ENCODE data around the gene FYN. TPM values are rescaled to one million over a fixed set of nuclear protein-coding genes. Genes with fewer than 3 reads are reported as not detected.
"Not testable (repeated sequence)": the region's sequence is repeated elsewhere in the genome, so short reads cannot be mapped to it uniquely, and the experiment has no call there.

FYN gene
- total RNA-seq, 2 donors from 2014 or later, result 11.3 to 21.5 TPM

DNA sequence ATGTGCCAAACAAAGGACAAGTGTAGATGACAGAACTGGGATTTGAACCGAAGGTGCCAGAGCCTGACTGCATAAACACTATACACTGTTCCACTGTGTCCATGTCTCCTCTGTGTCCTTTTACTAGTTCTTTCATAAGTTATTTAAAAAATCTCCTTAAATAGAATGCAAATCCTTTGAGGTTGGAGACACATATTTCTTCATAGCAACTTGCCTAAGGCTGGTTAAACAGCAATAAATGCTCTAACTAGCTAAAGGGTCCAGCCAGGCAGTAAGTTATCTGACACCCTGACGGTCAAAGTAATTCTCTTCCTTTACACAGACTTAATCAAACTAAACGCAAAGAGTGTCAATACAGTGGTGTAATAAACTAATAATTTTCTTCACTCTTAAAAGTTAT, 191.4 kb downstream of the FYN start:
- intact Hi-C loops (cut with DNase I), result no loop called here
- Histone ChIP-seq H3K9ac (ENCODE audit: low read depth in 2 of 2, low read length in 2 of 2) (no peak overlapping the region), H3K27me3 (no peaks in the 10 kb centered on the region), H3K9me3 (no peaks in the 10 kb centered on the region), H3K36me3 (no peaks in the 10 kb centered on the region), H3K27ac (no peak overlapping the region), H3K4me3 (no peak overlapping the region), H3K4me1 (peaks cover 7% of the 10 kb centered on the region)
- TF ChIP-seq, protein P1, sequence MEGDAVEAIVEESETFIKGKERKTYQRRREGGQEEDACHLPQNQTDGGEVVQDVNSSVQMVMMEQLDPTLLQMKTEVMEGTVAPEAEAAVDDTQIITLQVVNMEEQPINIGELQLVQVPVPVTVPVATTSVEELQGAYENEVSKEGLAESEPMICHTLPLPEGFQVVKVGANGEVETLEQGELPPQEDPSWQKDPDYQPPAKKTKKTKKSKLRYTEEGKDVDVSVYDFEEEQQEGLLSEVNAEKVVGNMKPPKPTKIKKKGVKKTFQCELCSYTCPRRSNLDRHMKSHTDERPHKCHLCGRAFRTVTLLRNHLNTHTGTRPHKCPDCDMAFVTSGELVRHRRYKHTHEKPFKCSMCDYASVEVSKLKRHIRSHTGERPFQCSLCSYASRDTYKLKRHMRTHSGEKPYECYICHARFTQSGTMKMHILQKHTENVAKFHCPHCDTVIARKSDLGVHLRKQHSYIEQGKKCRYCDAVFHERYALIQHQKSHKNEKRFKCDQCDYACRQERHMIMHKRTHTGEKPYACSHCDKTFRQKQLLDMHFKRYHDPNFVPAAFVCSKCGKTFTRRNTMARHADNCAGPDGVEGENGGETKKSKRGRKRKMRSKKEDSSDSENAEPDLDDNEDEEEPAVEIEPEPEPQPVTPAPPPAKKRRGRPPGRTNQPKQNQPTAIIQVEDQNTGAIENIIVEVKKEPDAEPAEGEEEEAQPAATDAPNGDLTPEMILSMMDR (IDR thresholded peaks at IDR 0.05), result no peak
- no peak for DNase-seq

DNA sequence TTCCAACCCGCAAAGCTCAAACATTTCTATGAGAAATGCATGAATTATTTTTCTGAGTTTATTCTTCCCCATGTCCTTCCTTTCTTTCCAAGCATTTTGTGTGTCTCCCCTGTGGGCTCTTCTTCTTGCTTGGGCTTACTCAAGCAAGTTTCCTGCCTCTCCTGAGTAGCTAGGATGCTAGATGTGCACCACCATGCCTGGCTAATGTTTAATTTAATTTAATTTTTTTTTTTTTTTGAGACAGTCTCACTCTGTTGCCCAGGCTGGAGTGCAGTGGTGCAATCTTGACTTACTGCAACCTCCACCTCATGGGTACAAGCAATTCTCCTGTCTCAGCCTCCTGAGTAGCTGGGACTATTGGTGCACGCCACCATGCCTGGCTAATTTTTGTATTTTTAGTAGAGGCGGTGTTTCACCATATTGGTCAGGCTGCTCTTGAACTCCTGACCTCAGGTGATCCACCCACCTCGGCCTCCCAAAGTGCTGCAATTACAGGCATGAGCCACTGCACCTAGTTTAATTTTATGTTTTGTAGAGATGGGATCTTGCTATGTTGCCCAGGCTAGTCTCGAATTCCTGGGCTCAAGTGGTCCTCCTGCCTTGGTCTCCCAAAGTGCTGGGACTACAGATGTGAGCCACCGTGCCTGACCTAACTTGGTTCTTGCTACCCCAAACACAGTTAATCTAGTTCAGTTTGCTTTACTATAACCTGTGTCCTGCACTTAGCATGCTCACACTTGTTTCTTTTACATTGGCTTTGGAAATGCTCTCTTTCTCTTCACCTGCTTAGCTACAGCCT, 192.2 kb downstream of the FYN start:
- H3K27me3 ChIP-seq; H3K36me3 ChIP-seq; intact Hi-C loops (cut with DNase I); H3K27ac ChIP-seq; DNase-seq; H3K9me3 ChIP-seq; H3K9ac ChIP-seq (ENCODE audit: low read depth in 2 of 2, low read length in 2 of 2); H3K4me3 ChIP-seq: not testable (repeated sequence)
- H3K4me1 ChIP-seq, result peaks cover 11% of the 10 kb centered on the region

DNA sequence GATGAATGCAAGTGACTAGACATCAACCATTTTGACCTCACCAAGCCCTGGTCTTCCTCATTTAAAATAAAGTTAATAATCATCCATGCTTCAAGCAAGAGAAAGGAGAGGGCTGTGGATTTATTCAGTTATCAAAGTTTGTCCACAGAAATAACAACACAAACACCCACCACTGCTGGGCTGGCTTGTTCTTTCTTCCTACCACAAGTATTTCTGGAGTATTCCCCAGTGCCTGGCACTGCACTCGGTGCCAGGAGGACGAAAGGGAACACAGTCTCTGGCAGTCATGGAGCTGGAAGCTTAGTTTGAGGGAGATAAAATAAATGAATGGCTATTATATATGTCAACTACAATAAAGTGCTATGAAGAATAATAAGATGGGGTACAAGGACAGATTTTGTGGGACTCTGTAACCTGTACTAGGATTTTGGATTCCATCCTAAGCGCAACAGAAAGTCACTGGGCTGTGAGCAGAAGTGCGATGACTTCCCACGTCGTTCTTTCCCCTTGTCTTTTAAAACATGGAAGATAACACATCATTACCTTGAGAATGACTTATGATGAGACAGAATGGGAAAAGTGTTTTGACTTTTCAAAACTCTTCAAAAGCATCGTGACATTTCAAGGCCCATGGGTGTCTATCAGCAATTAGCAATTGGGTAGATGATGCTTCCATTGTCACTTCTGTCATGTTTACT, 193.1 kb downstream of the FYN start:
- Histone ChIP-seq H3K9ac (ENCODE audit: low read depth in 2 of 2, low read length in 2 of 2) (no peak overlapping the region), H3K4me3 (no peak overlapping the region), H3K27me3 (no peaks in the 10 kb centered on the region), H3K9me3 (no peaks in the 10 kb centered on the region), H3K36me3 (no peaks in the 10 kb centered on the region), H3K4me1 (peaks cover 15% of the 10 kb centered on the region), H3K27ac (no peak overlapping the region)
- intact Hi-C loops (cut with DNase I), result no loop called here
- DNase-seq, result no peak
- TF ChIP-seq, protein P1 (IDR thresholded peaks at IDR 0.05), result no peak

DNA sequence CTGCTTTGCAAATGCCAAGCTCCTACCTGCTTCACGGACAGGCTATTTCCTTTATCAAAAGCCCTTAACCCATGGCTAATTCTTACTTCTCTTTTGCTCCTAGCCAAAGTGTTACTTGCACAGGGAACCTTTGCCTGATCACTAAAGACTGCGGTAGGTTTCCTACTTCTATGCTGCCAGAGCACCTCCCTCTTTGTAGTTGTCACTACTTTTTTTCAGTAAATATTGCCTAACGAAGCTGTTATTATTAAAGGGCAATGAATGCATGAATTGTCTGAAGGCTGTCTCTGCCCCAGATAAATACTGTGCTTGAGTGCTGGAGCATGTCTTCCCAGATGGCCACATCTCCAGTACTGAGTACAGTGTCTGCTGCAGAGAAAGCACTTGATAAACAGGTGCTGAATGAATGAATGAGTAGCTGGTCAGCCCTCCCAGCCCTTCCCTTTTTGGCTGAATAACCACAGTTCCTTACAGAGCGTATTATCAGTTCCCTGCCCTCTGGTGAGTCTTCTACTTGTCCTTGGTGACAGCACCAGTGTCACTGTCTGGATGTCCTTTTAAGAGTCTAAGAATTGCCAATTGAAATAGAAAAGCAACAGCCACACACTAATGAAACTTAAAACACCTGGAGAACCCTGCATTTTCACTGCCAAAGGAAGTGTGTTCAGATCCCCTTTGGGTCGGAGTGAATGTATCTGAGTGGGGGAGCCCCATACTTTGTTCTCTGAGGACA, 194.0 kb downstream of the FYN start:
- Histone ChIP-seq H3K9me3 (no peaks in the 10 kb centered on the region), H3K4me3 (no peak overlapping the region), H3K27me3 (no peaks in the 10 kb centered on the region), H3K27ac (no peak overlapping the region), H3K4me1 (peaks cover 15% of the 10 kb centered on the region), H3K9ac (ENCODE audit: low read depth in 2 of 2, low read length in 2 of 2) (no peak overlapping the region), H3K36me3 (no peaks in the 10 kb centered on the region)
- intact Hi-C loops (cut with DNase I), result no loop called here
- DNase-seq, result no peak
- TF ChIP-seq, protein P1 (IDR thresholded peaks at IDR 0.05), result no peak

DNA sequence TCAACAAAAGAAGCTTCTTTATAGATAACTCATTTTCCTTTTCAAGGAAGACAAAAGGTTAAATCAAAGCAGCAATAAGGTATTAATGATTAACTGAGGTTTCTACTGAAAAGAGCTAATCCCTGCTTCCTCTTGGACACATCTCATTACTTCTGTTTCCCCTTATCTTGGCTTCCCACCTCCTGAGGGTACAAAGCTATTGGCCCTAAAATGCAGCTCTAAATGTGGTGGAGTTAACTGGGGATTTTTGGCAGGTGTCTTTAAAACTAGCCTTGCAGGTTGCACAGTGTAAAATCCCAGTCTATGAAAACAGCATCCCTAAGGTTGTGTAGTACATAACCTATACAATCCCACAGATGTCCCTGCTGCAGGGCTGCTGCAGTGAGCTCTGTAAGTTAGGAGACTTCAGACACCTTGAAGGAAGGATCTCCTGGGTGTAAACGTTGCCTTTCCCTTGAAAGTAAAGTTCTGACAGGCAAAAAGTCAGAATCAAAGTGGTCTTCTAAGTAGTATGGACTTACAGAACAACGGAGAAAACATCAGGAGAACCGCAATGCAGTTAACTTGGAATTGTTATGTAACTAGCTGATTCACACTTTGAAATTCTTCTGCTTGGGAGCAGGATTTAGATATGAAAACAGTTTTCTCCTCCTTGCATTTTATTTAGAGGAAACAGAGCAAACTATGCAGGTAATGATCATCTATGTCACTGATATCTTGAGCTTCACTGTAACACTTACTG, 195.8 kb downstream of the FYN start:
- intact Hi-C loops (cut with DNase I), result no loop called here
- TF ChIP-seq, protein P1 (IDR thresholded peaks at IDR 0.05), result no peak
- DNase-seq, result no peak
- no peaks in the 10 kb centered on the region for H3K36me3 ChIP-seq
- no peaks in the 10 kb centered on the region for H3K27me3 ChIP-seq
- H3K4me3 ChIP-seq, result no peak overlapping the region
- H3K9me3 ChIP-seq, result no peaks in the 10 kb centered on the region
- peak overlapping the region; percentile 0 for H3K27ac ChIP-seq
- no peak overlapping the region for H3K9ac ChIP-seq (ENCODE audit: low read depth in 2 of 2, low read length in 2 of 2)
- peaks cover 15% of the 10 kb centered on the region for H3K4me1 ChIP-seq
